ENCODE data around the gene FMN1.

GRCh38 chr15:32864841-32865240, 329.7 kb downstream of the FMN1 start:
- no peak for TF ChIP-seq CTCF (IDR thresholded peaks at IDR 0.05)
- no peak for TF ChIP-seq POLR2AphosphoS5 (IDR thresholded peaks at IDR 0.05)
- TF ChIP-seq EP300 (IDR thresholded peaks at IDR 0.05) = no peak

Data from upper lobe of left lung (tissue), 4 donors.